K562 (cell line): Measurements from ENCODE around the gene NRSN2. TPM values are rescaled to one million over a fixed set of nuclear protein-coding genes. Genes with fewer than 3 reads are reported as not detected.
A peak's percentile ranks its signal among the peaks of the same experiment; 100 is the strongest.

Source experiments
- ATF7 ChIP-seq: fragments of 450-650 bp; IDR thresholded peaks from 2 replicates; pipeline ENCODE4 v1.7.1; 2014; ENCODE audit warnings: mild to moderate bottlenecking, moderate library complexity
- C11orf30 ChIP-seq: fragments of 450-650 bp; IDR thresholded peaks from 2 replicates; pipeline ENCODE4 v1.6.1; 2016; ENCODE audit warnings: low read depth, mild to moderate bottlenecking
- CBFA2T2 ChIP-seq: fragments of 450-650 bp; conservative IDR thresholded peaks from 2 replicates; pipeline ENCODE4 v1.6.1; 2017; ENCODE audit warnings: mild to moderate bottlenecking
- CBFA2T3 ChIP-seq: fragments of 450-650 bp; IDR thresholded peaks from 2 replicates; pipeline ENCODE4 v1.6.1; 2017
- DACH1 ChIP-seq: fragments of 450-650 bp; IDR thresholded peaks from 2 replicates; pipeline ENCODE4 v1.6.1; 2018; ENCODE audit not compliant: partially characterized antibody
- ELF2 ChIP-seq: fragments of 250-450 bp; sonication (Bioruptor Pico); IDR thresholded peaks from 2 replicates; pipeline ENCODE4 v1.5.0; 2021; ENCODE audit warnings: mild to moderate bottlenecking
- FOXJ3 ChIP-seq: sonication (generic); formaldehyde crosslinking; IDR thresholded peaks from 2 replicates; pipeline ENCODE4 v1.4.0; 2020; ENCODE audit warnings: mild to moderate bottlenecking, missing genetic modification reagents
- FOXK1 ChIP-seq: sonication (generic); formaldehyde crosslinking; IDR thresholded peaks from 2 replicates; pipeline ENCODE4 v1.8.0; 2022; ENCODE audit warnings: missing genetic modification reagents, mild to moderate bottlenecking, borderline replicate concordance
- GATAD2A ChIP-seq: fragments of 450-650 bp; IDR thresholded peaks from 2 replicates; pipeline ENCODE4 v1.6.1; 2017
- HDAC2 ChIP-seq: fragments of 450-650 bp; IDR thresholded peaks from 2 replicates; pipeline ENCODE4 v1.6.1; 2016; ENCODE audit warnings: mild to moderate bottlenecking
- LEF1 ChIP-seq: fragments of 450-650 bp; IDR thresholded peaks from 2 replicates; pipeline ENCODE4 v1.6.1; 2016; ENCODE audit warnings: mild to moderate bottlenecking
- MAFF ChIP-seq: IDR thresholded peaks from 2 replicates; pipeline ENCODE4 v1.6.1; 2012; ENCODE audit warnings: low read length, improper control_type of control experiment
- NFE2 ChIP-seq: IDR thresholded peaks from 2 replicates; pipeline ENCODE4 v1.6.1; 2014; ENCODE audit warnings: antibody characterized with exemption, low read depth
- NFRKB ChIP-seq: fragments of 450-650 bp; IDR thresholded peaks from 2 replicates; pipeline ENCODE4 v1.6.1; 2016; ENCODE audit warnings: low read depth
- NR2C1 ChIP-seq, 2 experiments: fragments of 450-650 bp; IDR thresholded peaks; 2 replicates each; pipeline ENCODE4 v1.6.1; 2017; ENCODE audit warnings: mild to moderate bottlenecking in 2 of 2, antibody characterized with exemption in 1 of 2, inconsistent platforms in 1 of 2, missing compliant biosample characterization in 1 of 2, missing genetic modification characterization in 1 of 2
- RAD51 ChIP-seq: fragments of 450-650 bp; IDR thresholded peaks from 2 replicates; pipeline ENCODE4 v1.7.1; 2016; ENCODE audit warnings: low read depth, mild to moderate bottlenecking, borderline replicate concordance
- RCOR1 ChIP-seq, 2 experiments: IDR thresholded peaks; 2 replicates each; pipeline ENCODE4 v1.6.1; 2012; ENCODE audit warnings: low read depth in 2 of 2, low read length in 2 of 2, borderline replicate concordance in 1 of 2, improper control_type of control experiment in 1 of 2
- RFX7 ChIP-seq: fragments of 250-450 bp; sonication (Bioruptor Pico); IDR thresholded peaks from 2 replicates; pipeline ENCODE4 v1.5.1; 2021; ENCODE audit warnings: mild to moderate bottlenecking
- SOX6 ChIP-seq: fragments of 450-650 bp; IDR thresholded peaks from 2 replicates; pipeline ENCODE4 v1.6.1; 2014; ENCODE audit warnings: mild to moderate bottlenecking
- TAL1 ChIP-seq: fragments of 450-650 bp; IDR thresholded peaks from 2 replicates; pipeline ENCODE4 v1.6.1; 2016; ENCODE audit warnings: mild to moderate bottlenecking
- ZBTB17 ChIP-seq: fragments of 450-650 bp; formaldehyde crosslinking; IDR thresholded peaks from 2 replicates; pipeline ENCODE4 v1.4.0; 2020; ENCODE audit warnings: mild to moderate bottlenecking
- ZBTB8A ChIP-seq: fragments of 450-650 bp; IDR thresholded peaks from 2 replicates; pipeline ENCODE4 v1.6.1; 2018; ENCODE audit warnings: mild to moderate bottlenecking, moderate library complexity; ENCODE audit not compliant: partially characterized antibody
- ZC3H8 ChIP-seq: fragments of 450-650 bp; IDR thresholded peaks from 2 replicates; pipeline ENCODE4 v1.6.1; 2017
- ZNF12 ChIP-seq: sonication (generic); formaldehyde crosslinking; IDR thresholded peaks from 2 replicates; pipeline ENCODE4 v1.4.0; 2020; ENCODE audit warnings: mild to moderate bottlenecking, missing genetic modification reagents
- ZNF263 ChIP-seq: sonication (generic); formaldehyde crosslinking; IDR thresholded peaks from 2 replicates; pipeline ENCODE4 v1.8.0; 2022; ENCODE audit warnings: mild to moderate bottlenecking, missing genetic modification reagents, borderline replicate concordance
- ZNF274 ChIP-seq: IDR thresholded peaks from 2 replicates; pipeline ENCODE4 v1.6.1; 2011; ENCODE audit warnings: low read depth, mild to moderate bottlenecking, low read length, moderate library complexity, borderline replicate concordance
- ZNF316 ChIP-seq: fragments of 450-650 bp; IDR thresholded peaks from 2 replicates; pipeline ENCODE4 v1.6.1; 2016
- ZNF589 ChIP-seq: fragments of 200-800 bp; sonication (Bioruptor generic); IDR thresholded peaks from 2 replicates; pipeline ENCODE4 v1.6.1; 2016; ENCODE audit warnings: low read depth, missing genetic modification characterization, missing compliant biosample characterization
- ZNF76 ChIP-seq: fragments of 250-450 bp; sonication (Bioruptor Pico); IDR thresholded peaks from 2 replicates; pipeline ENCODE4 v1.4.0; 2020; ENCODE audit warnings: mild to moderate bottlenecking, moderate library complexity, borderline replicate concordance
- ZNF764 ChIP-seq: fragments of 250-450 bp; sonication (Bioruptor Pico); IDR thresholded peaks from 2 replicates; pipeline ENCODE4 v1.4.0; 2020; ENCODE audit warnings: low read depth, mild to moderate bottlenecking, moderate library complexity
- ZSCAN32 ChIP-seq: fragments of 450-650 bp; formaldehyde crosslinking; IDR thresholded peaks from 2 replicates; pipeline ENCODE4 v1.4.0; 2020; ENCODE audit warnings: mild to moderate bottlenecking, moderate library complexity
- polyA plus RNA-seq, 8 experiments: library from polyadenylated mRNA; depleted of rRNA in 4 of 8; stranded (reverse) in 5 of 8; unstranded in 3 of 8; fragments of >200 nt; fragmentation: Nextera tagmentation in 2 of 8; fragmentation: Illumina TruSeq in 1 of 8; extraction: Ambion mirVana in 2 of 8; extraction: Trizol in 1 of 8; gene quantifications; 2 replicates each; pipeline versions ENCODE4 v1.2.1 to v1.2.3, GENCODE V29; 2011 to 2014; ENCODE audit warnings: inconsistent platforms in 1 of 8, missing spikeins in 1 of 8
- total RNA-seq, 7 experiments: library from RNA; depleted of rRNA in 6 of 7; stranded (reverse); fragments of >200 nt in 6 of 7; fragmentation: Illumina TruSeq in 2 of 7; extraction: Trizol in 2 of 7; gene quantifications; 2 replicates each; pipeline versions ENCODE4 v1.2.1 to v1.2.3, GENCODE V29; 2011 to 2021; ENCODE audit warnings: low replicate concordance in 1 of 7
- TF ChIP-seq, protein P1 (sequence below): IDR thresholded peaks from 3 replicates; pipeline ENCODE4 v1.6.1; 2011; ENCODE audit warnings: borderline replicate concordance, mild to moderate bottlenecking; ENCODE audit not compliant: insufficient read length, insufficient read depth
- TF ChIP-seq, protein P2 (sequence below): fragments of 250-450 bp; sonication (Bioruptor Pico); IDR thresholded peaks from 2 replicates; pipeline ENCODE4 v1.9.0; 2021; ENCODE audit warnings: mild to moderate bottlenecking

NRSN2 gene
- total and polyA plus RNA-seq, 9 of the 15 experiments (the other 6 are each of a cell fraction or from before 2014, with no cell fraction given) = 7.5 to 29.7 (median 11.1) TPM

DNA sequence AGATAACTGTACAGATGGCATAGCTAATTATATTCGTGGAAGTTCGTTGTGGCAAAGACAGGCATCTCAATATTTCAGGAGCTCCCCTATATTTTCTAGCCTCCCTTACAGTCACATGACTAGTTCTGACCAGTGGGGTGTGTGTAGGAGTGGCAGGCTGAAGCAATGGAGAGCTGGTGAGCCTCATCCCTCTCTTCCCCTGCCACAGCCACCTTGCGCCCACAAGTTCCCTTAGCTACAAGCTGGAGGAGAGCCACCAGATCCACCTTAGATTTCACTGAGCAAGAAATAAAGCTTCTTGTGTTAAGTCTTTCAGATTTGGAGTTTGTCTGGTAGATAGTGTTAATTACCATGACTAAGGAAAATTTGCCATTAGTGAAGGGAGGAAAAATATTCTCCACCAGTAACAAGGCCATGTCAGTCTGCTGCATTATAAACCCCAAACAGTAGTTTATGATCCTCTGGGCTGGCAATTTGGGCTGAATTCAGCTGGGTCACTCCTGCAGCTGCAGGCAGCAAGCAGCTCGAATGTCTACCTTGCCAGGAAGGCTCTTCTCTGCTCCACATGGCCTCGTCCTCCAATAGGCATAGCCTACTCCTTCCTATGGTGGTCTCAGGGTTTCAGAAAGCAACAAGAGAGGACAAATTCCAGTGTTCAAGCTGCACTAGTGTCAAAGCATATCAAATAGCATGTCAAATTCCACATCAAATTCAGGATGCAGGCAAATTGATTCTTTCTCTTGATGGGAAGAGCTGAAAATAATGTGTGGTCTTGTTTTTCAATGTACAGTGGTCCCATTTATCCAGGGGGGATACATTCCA lies 53.8 kb downstream of the NRSN2 start (continued):
- TF ChIP-seq, protein P1, sequence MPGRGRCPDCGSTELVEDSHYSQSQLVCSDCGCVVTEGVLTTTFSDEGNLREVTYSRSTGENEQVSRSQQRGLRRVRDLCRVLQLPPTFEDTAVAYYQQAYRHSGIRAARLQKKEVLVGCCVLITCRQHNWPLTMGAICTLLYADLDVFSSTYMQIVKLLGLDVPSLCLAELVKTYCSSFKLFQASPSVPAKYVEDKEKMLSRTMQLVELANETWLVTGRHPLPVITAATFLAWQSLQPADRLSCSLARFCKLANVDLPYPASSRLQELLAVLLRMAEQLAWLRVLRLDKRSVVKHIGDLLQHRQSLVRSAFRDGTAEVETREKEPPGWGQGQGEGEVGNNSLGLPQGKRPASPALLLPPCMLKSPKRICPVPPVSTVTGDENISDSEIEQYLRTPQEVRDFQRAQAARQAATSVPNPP = no peak
- TF ChIP-seq ZBTB17 (CRISPR knock-in tag) = peak; percentile 92
- peak; percentile 21 for TF ChIP-seq CBFA2T2
- 0 out of 2 replicates have a peak, but pooled peaks have one; percentile 31 for TF ChIP-seq ZNF76 (CRISPR knock-in tag)
- TF ChIP-seq HDAC2 = 0 out of 2 replicates have a peak, but pooled peaks have one; percentile 35
- 0 out of 2 replicates have a peak, but pooled peaks have one; percentile 22 for TF ChIP-seq SOX6
- no peak for TF ChIP-seq FOXJ3 (CRISPR knock-in tag)
- no peak for TF ChIP-seq ZC3H8
- peak; percentile 86 for TF ChIP-seq C11orf30
- no peak for TF ChIP-seq NR2C1 (IDR thresholded peaks at IDR 0.05)
- 0 out of 2 replicates have a peak, but pooled peaks have one; percentile 23 for TF ChIP-seq NR2C1 (tag; IDR thresholded peaks at IDR 0.05)
- no peak for TF ChIP-seq TAL1
- no peak for TF ChIP-seq ZNF274
- peak; percentile 51; the same call in 1 of the 2 replicates for TF ChIP-seq MAFF
- peak; percentile 43 for TF ChIP-seq DACH1
- TF ChIP-seq FOXK1 (CRISPR knock-in tag) = no peak
- no peak for TF ChIP-seq GATAD2A
- TF ChIP-seq ZNF316 = peak; percentile 88; the same call in 1 of the 2 replicates
- no peak for TF ChIP-seq ZNF263 (CRISPR knock-in tag)
- TF ChIP-seq RFX7 = no peak
- TF ChIP-seq CBFA2T3 = 0 out of 2 replicates have a peak, but pooled peaks have one; percentile 7
- TF ChIP-seq ZNF12 = no peak
- TF ChIP-seq ZBTB8A = no peak
- TF ChIP-seq, protein P2, sequence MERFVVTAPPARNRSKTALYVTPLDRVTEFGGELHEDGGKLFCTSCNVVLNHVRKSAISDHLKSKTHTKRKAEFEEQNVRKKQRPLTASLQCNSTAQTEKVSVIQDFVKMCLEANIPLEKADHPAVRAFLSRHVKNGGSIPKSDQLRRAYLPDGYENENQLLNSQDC (CRISPR knock-in tag) = no peak
- no peak for TF ChIP-seq LEF1
- peak; percentile 82 for TF ChIP-seq NFE2
- TF ChIP-seq NFRKB = 0 out of 2 replicates have a peak, but pooled peaks have one; percentile 49
- TF ChIP-seq ZNF764 = no peak
- no peak for TF ChIP-seq ZSCAN32 (CRISPR knock-in tag)
- no peak for TF ChIP-seq ATF7
- TF ChIP-seq RCOR1 (IDR thresholded peaks at IDR 0.05; ENCODE audit: borderline replicate concordance in 1 of 2, low read depth in 2 of 2, low read length in 2 of 2) = 0 out of 4 replicates have a peak, but pooled peaks of 1 of the 2 experiments have one; percentile 21
- peak; percentile 82 for TF ChIP-seq RAD51
- peak; percentile 84 for TF ChIP-seq ZNF589 (CRISPR knock-in tag)
- 0 out of 2 replicates have a peak, but pooled peaks have one; percentile 6 for TF ChIP-seq ELF2 (CRISPR knock-in tag)
